GM12878 (cell line): ENCODE data around the gene RPA3. TPM values are rescaled to one million over a fixed set of nuclear protein-coding genes. Genes with fewer than 3 reads are reported as not detected.
"Not testable (repeated sequence)": the region's sequence is repeated elsewhere in the genome, so short reads cannot be mapped to it uniquely, and the experiment has no call there.

Experiments
- ATAC-seq: fragments of 200-7000 bp; cut with Tn5 transposase; 3 replicates; pipeline ENCODE4 v1.9.1; 2020; ENCODE audit warnings: mild to moderate bottlenecking, moderate library complexity
- BruUV-seq: library from RNA; stranded (reverse); fragments of 400-500 nt; replicated peaks from 2 replicates; lab custom pipeline; 2021; lab: Mats Ljungman, UMichigan
- CTCF ChIA-PET: fragments of 300-600 bp; sonication (Branson Sonifier 250); formaldehyde crosslinking; extraction: SDS; loops from one replicate; lab custom pipeline; 2021; ENCODE audit warnings: inconsistent platforms; lab: Yijun Ruan, JAX
- POLR2A ChIA-PET: fragments of 350-600 bp; formaldehyde crosslinking; extraction: SDS; loops from one replicate; lab custom pipeline; 2021; ENCODE audit warnings: inconsistent platforms; lab: Charles Lee
- RAD21 ChIA-PET: fragments of 300-600 bp; sonication (Branson Sonifier 250); formaldehyde crosslinking; loops from one replicate; lab custom pipeline; 2023; ENCODE audit warnings: antibody characterized with exemption; ENCODE audit not compliant: unreplicated experiment; lab: Charles Lee
- SMC1A ChIA-PET: fragments of 300-600 bp; sonication (Branson Sonifier 250); formaldehyde crosslinking; loops from one replicate; lab custom pipeline; 2023; ENCODE audit not compliant: unreplicated experiment, uncharacterized antibody; lab: Charles Lee
- DNase-seq: peaks from one replicate; pipeline ENCODE4 v3.0.0-alpha.2; 2011; ENCODE audit warnings: low read depth, low spot score
- FAIRE-seq: peaks from 3 replicates; lab custom pipeline; 2011; peaks lifted over from hg19 to GRCh38; lab: Jason Lieb, UNC
- H2AFZ ChIP-seq: 2 replicates; pipeline ENCODE4 v1.6.0; 2011; ENCODE audit warnings: low read depth, low read length, control low read depth; ENCODE audit not compliant: control insufficient read depth
- H3K27ac ChIP-seq: 2 replicates; pipeline ENCODE4 v1.5.1; 2011; ENCODE audit warnings: control low read depth; ENCODE audit not compliant: control insufficient read depth, insufficient read depth
- H3K27me3 ChIP-seq, 2 experiments: replicated peaks in 1 of 2; 2 replicates each; pipeline versions ENCODE4 v1.6.0 to v1.6.1; 2011; ENCODE audit warnings: low read length in 1 of 2; ENCODE audit not compliant: control insufficient read depth in 2 of 2, insufficient read depth in 2 of 2
- H3K36me3 ChIP-seq, 2 experiments: 2 replicates each; pipeline ENCODE4 v1.5.1; 2011; ENCODE audit warnings: low read length in 1 of 2; ENCODE audit not compliant: control insufficient read depth in 2 of 2, insufficient read depth in 2 of 2
- H3K4me1 ChIP-seq: 2 replicates; pipeline ENCODE4 v1.6.1; 2011; ENCODE audit warnings: mild to moderate bottlenecking, low read length, moderate library complexity, mixed read lengths; ENCODE audit not compliant: control insufficient read depth, insufficient read depth
- H3K4me2 ChIP-seq: 2 replicates; pipeline ENCODE4 v1.6.0; 2011; ENCODE audit warnings: control low read depth; ENCODE audit not compliant: control insufficient read depth, insufficient read depth
- H3K4me3 ChIP-seq: fragments of 200-600 bp; sonication (generic); 2 replicates; pipeline ENCODE4 v1.5.1; 2016
- H3K79me2 ChIP-seq: 2 replicates; pipeline ENCODE4 v1.6.0; 2011; ENCODE audit warnings: low read length; ENCODE audit not compliant: control insufficient read depth, insufficient read depth
- H3K9ac ChIP-seq: 2 replicates; pipeline ENCODE4 v1.8.0; 2011; ENCODE audit warnings: low read length, control low read depth, mixed read lengths; ENCODE audit not compliant: control insufficient read depth, insufficient read depth
- H3K9me3 ChIP-seq: replicated peaks from 3 replicates; pipeline ENCODE4 v1.5.1; 2011; ENCODE audit warnings: mild to moderate bottlenecking, low read length; ENCODE audit not compliant: control insufficient read depth, insufficient read depth
- H4K20me1 ChIP-seq: 2 replicates; pipeline ENCODE4 v1.6.0; 2011; ENCODE audit not compliant: control insufficient read depth, insufficient read depth
- CTCF ChIP-seq, 3 experiments: IDR thresholded peaks in 2 of 3; conservative IDR thresholded peaks in 1 of 3; 2 replicates each; pipeline ENCODE4 v1.5.1; 2011; ENCODE audit warnings: low read depth in 3 of 3, low read length in 3 of 3, mild to moderate bottlenecking in 3 of 3, control low read depth in 2 of 3, moderate library complexity in 2 of 3, inconsistent platforms in 1 of 3, mixed read lengths in 1 of 3; ENCODE audit not compliant: control insufficient read depth in 2 of 3, insufficient read depth in 1 of 3; ENCODE audit errors: extremely low read depth in 1 of 3
- IRF5 ChIP-seq: fragments of 450-650 bp; IDR thresholded peaks from 2 replicates; pipeline ENCODE4 v1.6.1; 2017; ENCODE audit warnings: borderline replicate concordance
- MLLT1 ChIP-seq: fragments of 450-650 bp; IDR thresholded peaks from 2 replicates; pipeline ENCODE4 v1.6.1; 2016; ENCODE audit warnings: mild to moderate bottlenecking
- PBX3 ChIP-seq: IDR thresholded peaks from 2 replicates; pipeline ENCODE4 v1.6.1; 2011; ENCODE audit warnings: mild to moderate bottlenecking, low read depth, low read length, moderate library complexity; ENCODE audit not compliant: insufficient replicate concordance
- POU2F2 ChIP-seq: IDR thresholded peaks from 3 replicates; pipeline ENCODE4 v1.6.1; 2011; ENCODE audit warnings: low read depth, mild to moderate bottlenecking, low read length, borderline replicate concordance
- RAD21 ChIP-seq: IDR thresholded peaks from 2 replicates; pipeline ENCODE4 v1.6.1; 2011; ENCODE audit warnings: mild to moderate bottlenecking, low read depth, low read length, moderate library complexity; ENCODE audit not compliant: insufficient read depth
- ZNF24 ChIP-seq: fragments of 450-650 bp; IDR thresholded peaks from 2 replicates; pipeline ENCODE4 v1.6.1; 2017; ENCODE audit warnings: antibody characterized with exemption, mild to moderate bottlenecking
- WGBS: methylation state at CpG from one replicate; pipeline ENCODE4 v1.1.6; 2016; ENCODE audit warnings: low lambda C conversion rate; ENCODE audit not compliant: insufficient replicate concordance, insufficient coverage; ENCODE audit errors: missing lambda C conversion rate; 5-methylcytosine and 5-hydroxymethylcytosine counted together
- in situ Hi-C: fragments of 300-500 bp; cut with MboI; formaldehyde crosslinking; loops from 9 replicates; pipeline ENCODE4 v1.14.3; 2018; ENCODE audit warnings: mixed read lengths
- intact Hi-C: fragments of 100-400 bp; cut with micrococcal nuclease; formaldehyde crosslinking; loops from one replicate; pipeline ENCODE4 v1.14.2; 2022; ENCODE audit not compliant: unreplicated experiment
- polyA plus RNA-seq, 11 experiments: library from polyadenylated mRNA; depleted of rRNA in 4 of 11; unstranded in 6 of 11; stranded (reverse) in 5 of 11; fragments of >200 nt; fragmentation: Nextera tagmentation in 4 of 11; fragmentation: Illumina TruSeq in 1 of 11; extraction: Ambion mirVana in 4 of 11; extraction: Trizol in 1 of 11; gene quantifications; 1 replicate in 1 of 11; 2 replicates in 10 of 11; pipeline versions ENCODE4 v1.2.1 to v1.2.3, GENCODE V29; 2011 to 2016; ENCODE audit warnings: inconsistent platforms in 2 of 11, missing spikeins in 2 of 11, low read depth in 1 of 11
- total RNA-seq, 4 experiments: library from RNA; depleted of rRNA in 3 of 4; stranded (reverse); fragments of >200 nt in 3 of 4; fragmentation: Illumina TruSeq in 1 of 4; extraction: Trizol in 1 of 4; gene quantifications; 2 replicates each; pipeline versions ENCODE4 v1.2.1 to v1.2.3, GENCODE V29; 2013 to 2021
- TF ChIP-seq, protein P1 (sequence below): fragments of 450-650 bp; IDR thresholded peaks from 2 replicates; pipeline ENCODE4 v1.6.1; 2017; ENCODE audit warnings: antibody characterized with exemption, mild to moderate bottlenecking, moderate library complexity

Gene RPA3
- total and polyA plus RNA-seq, 10 of the 15 experiments (the other 5 are each of a cell fraction or from before 2014, with no cell fraction given): 60.2 to 343 (median 112) TPM

DNA sequence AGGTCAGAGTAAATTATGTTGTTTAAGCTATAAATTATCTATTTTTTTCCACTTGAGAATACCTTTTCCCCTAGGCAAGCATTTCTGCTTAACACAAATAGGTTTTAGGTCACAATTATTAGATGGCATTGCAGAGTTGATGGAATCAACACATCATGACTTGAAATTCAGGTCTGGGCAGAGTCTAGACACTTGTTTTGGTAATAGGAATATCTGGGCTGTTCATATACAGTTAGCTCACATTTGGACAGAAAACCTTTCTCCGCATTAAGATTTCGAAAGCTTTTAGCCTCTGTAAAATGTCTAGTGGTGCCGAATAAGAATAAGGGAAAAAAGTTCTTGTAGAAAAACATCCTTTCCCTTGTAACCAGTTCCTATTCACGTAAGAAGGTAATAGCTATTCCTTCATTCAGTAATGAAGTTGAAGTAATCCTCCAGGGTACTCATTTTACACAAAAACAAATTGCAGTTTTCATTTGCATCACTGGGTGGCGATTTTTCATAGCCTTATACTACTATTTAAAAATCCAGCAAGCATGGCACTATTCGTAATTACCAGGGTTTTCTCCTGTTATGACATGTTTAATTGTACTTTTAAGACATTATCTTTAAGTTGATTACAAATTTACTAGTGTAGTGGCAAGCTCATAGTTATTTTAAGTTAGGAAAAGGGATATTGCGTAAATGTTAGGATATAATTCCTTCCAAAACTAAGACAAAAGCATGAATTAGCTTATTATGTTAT is 37.0 kb downstream of the RPA3 start (continued):
- TF ChIP-seq PBX3 (no peak), MLLT1 (no peak), ZNF24 (peak; percentile 56; the same call in 1 of the 2 replicates), POU2F2 (no peak), RAD21 (peak; percentile 86), IRF5 (no peak), CTCF (IDR thresholded peaks at IDR 0.05 in 2 of 3, conservative IDR thresholded peaks at IDR 0.05 in 1 of 3; ENCODE audit: control insufficient read depth in 2 of 3, extremely low read depth in 1 of 3, insufficient read depth in 1 of 3, low read depth in 3 of 3, low read length in 3 of 3) (peak; percentile 44 to 67 (median 52); a peak in 5 of 6 replicates)
- TF ChIP-seq, protein P1, sequence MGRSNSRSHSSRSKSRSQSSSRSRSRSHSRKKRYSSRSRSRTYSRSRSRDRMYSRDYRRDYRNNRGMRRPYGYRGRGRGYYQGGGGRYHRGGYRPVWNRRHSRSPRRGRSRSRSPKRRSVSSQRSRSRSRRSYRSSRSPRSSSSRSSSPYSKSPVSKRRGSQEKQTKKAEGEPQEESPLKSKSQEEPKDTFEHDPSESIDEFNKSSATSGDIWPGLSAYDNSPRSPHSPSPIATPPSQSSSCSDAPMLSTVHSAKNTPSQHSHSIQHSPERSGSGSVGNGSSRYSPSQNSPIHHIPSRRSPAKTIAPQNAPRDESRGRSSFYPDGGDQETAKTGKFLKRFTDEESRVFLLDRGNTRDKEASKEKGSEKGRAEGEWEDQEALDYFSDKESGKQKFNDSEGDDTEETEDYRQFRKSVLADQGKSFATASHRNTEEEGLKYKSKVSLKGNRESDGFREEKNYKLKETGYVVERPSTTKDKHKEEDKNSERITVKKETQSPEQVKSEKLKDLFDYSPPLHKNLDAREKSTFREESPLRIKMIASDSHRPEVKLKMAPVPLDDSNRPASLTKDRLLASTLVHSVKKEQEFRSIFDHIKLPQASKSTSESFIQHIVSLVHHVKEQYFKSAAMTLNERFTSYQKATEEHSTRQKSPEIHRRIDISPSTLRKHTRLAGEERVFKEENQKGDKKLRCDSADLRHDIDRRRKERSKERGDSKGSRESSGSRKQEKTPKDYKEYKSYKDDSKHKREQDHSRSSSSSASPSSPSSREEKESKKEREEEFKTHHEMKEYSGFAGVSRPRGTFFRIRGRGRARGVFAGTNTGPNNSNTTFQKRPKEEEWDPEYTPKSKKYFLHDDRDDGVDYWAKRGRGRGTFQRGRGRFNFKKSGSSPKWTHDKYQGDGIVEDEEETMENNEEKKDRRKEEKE: no peak

DNA sequence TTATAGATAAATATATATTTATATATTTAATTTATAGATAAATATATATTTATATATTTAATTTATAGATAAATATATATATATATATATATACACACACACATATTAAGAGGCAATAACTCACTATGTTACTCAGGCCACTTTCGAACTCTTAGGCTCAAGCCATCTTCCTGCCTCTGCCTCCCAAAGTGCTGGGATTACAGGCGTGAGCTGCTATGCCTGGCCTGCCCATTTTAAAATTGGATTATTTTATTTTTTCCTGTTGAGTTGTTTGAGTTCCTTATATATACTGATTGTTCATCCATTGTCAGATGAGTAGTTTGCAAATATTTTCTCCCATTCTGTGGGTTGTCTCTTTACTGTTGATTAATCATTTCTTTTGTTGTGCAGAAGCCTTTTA is 38.8 kb downstream of the RPA3 start:
- in situ Hi-C loops: loop anchor here (10.0 kb wide), 1 partner anchor 535 kb away; no protein-coding TSS in a partner anchor
- WGBS: 100% methylated on average over 2 of the region's 2 CpGs
- CTCF ChIA-PET: interaction anchor here (2.5 to 3.7 kb wide), 10 partner anchors 12 to 538 kb away, joined by 9 to 179 read pairs (median 25); partner anchors contain the start of gene UMAD1

More for the DNA sequence above, 38.8 kb downstream of the RPA3 start:
- intact Hi-C loops: loop anchor here (2.0 to 5.0 kb wide), 3 partner anchors 291 to 513 kb away; no protein-coding TSS in a partner anchor
- H3K79me2 ChIP-seq, H3K9me3 ChIP-seq, H3K27me3 ChIP-seq, H3K9ac ChIP-seq, POLR2A ChIA-PET, H3K4me3 ChIP-seq, H4K20me1 ChIP-seq, BruUV-seq, FAIRE-seq, ATAC-seq, H2AFZ ChIP-seq, H3K36me3 ChIP-seq, H3K4me1 ChIP-seq, DNase-seq, H3K4me2 ChIP-seq, H3K27ac ChIP-seq: not testable (repeated sequence)
- ChIA-PET RAD21 (interaction anchor here (0.7 to 3.1 kb wide), 6 partner anchors 71 to 536 kb away, joined by 3 to 56 read pairs (median 30); no protein-coding TSS in a partner anchor), SMC1A (interaction anchor here (0.6 to 3.7 kb wide), 8 partner anchors 13 to 537 kb away, joined by 3 to 218 read pairs (median 43); partner anchors contain the start of genes RPA3 and UMAD1)
